ENCODE measurements around the gene NUDT1. TPM values are rescaled to one million over a fixed set of nuclear protein-coding genes. Genes with fewer than 3 reads are reported as not detected.

NUDT1 gene
- total RNA-seq, 1 experiment from 2014 or later, result 47.4 TPM

DNA sequence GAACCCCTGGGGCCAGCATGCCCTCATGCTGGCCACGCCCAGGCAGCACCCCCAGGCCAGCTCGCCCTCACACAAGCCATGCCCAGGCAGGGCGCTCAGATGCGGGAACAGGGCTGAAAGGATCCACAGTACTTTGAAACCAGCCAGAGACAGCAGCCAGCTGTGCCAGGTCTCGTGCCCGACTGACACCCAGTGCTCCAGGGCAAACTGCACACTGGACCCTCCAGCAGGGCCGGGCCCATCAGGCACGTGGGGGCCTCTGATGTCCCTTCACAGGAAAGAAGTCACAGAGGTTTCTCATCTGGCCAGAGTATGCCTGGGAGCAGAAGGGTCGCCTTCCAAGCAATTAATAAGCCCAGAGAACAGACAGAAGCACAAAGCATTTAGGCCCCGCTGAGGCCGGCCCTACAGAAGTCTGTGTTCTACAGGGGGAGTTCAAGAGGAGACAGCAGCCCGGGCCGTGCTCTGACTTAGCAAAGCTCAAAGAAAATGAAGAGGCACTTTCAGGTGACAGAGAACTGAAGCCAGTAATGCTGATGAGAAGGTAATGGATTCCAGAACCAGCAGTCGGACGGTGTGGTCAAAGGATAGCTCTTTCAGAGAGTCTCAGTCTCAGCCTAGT is 30.7 kb upstream of the NUDT1 start:
- Histone ChIP-seq H3K9ac (ENCODE audit: low read length) (no peak overlapping the region), H3K9me3 (ENCODE audit: control insufficient read depth in 1 of 2, insufficient read depth in 1 of 2, low read depth in 1 of 2, low read length in 2 of 2) (no peaks in the 10 kb centered on the region), H2AFZ (ENCODE audit: low read depth, low read length, poor library complexity, severe bottlenecking) (no peak overlapping the region), H3K4me1 (ENCODE audit: control insufficient read depth in 1 of 2, insufficient read depth in 2 of 2, low read length in 2 of 2) (no peaks in the 10 kb centered on the region), H3K4me2 (ENCODE audit: low read length) (no peak overlapping the region), H3K9me2 (ENCODE audit: insufficient read depth) (no peaks in the 10 kb centered on the region), H4K20me1 (ENCODE audit: insufficient read depth) (no peaks in the 10 kb centered on the region), H3K4me3 (replicated peaks in 1 of 2; ENCODE audit: low read depth in 1 of 2, low read length in 2 of 2) (no peak overlapping the region), H3K36me3 (ENCODE audit: control insufficient read depth in 1 of 2, insufficient read depth in 2 of 2, low read length in 2 of 2) (peaks cover 9 to 34% of the 10 kb centered on the region in 2 experiments), H3K27ac (ENCODE audit: low read depth, low read length) (no peak overlapping the region), H3K79me2 (ENCODE audit: insufficient read depth, low read length) (0 out of 2 replicates have a peak, but pooled peaks cover 4% of the 10 kb centered on the region), H3K27me3 (ENCODE audit: insufficient read depth, low read length) (no peaks in the 10 kb centered on the region)
- intact Hi-C loops (cut with micrococcal nuclease), result no loop called here
- TF ChIP-seq FOSL1 (IDR thresholded peaks at IDR 0.05; ENCODE audit: low read depth) (no peak), EZH2 (IDR thresholded peaks at IDR 0.05) (no peak), SIN3A (IDR thresholded peaks at IDR 0.05; ENCODE audit: low read depth) (no peak), ZNF274 (IDR thresholded peaks at IDR 0.05; ENCODE audit: low read depth, low read length) (no peak), POLR2A (IDR thresholded peaks at IDR 0.05; ENCODE audit: borderline replicate concordance, extremely low read depth, insufficient read depth, insufficient read length) (no peak), SRF (IDR thresholded peaks at IDR 0.05; ENCODE audit: low read depth) (no peak), ZFX (IDR thresholded peaks at IDR 0.05) (no peak)
- DNase-seq (ENCODE audit: low read depth, low spot score), result no peak
- BruUV-seq (replicated peaks), result no TSS peak
- CTCF ChIA-PET, result interaction anchor here (0.5 kb wide), 1 partner anchor 547 kb away, joined by 4 read pairs; no protein-coding TSS in a partner anchor
- POLR2A ChIA-PET, result no interaction called here
- RAD21 ChIA-PET (ENCODE audit: low non-redundant PET in 1 of 2, low total read pairs in 2 of 2, uncharacterized antibody in 2 of 2, unreplicated experiment in 2 of 2), result no interaction called here
- no peak for ATAC-seq

DNA sequence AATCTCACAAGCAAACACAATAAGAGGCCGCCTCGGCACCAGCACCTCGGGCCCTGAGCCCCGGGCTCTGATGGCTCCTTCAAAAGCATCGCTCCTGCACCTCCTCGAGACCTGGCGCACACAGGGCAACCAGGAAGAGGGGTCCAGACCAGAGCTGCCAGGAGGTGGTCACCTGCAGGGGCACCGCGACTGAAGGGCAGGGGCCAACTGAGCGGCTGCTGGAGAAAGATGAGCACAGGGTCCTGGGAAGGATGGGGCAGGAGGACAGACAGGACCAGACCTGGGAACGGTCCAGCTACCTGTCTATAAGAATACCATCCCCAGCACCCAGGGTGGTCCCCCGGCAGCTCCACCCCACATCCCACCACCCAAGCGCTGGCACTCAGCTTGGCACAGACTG is 30.1 kb upstream of the NUDT1 start:
- CTCF ChIA-PET, result no interaction called here
- Histone ChIP-seq H3K9ac (ENCODE audit: low read length) (no peak overlapping the region), H3K27ac (ENCODE audit: low read depth, low read length) (no peak overlapping the region), H3K4me2 (ENCODE audit: low read length) (no peak overlapping the region), H3K27me3 (ENCODE audit: insufficient read depth, low read length) (no peaks in the 10 kb centered on the region), H3K9me2 (ENCODE audit: insufficient read depth) (no peaks in the 10 kb centered on the region), H2AFZ (ENCODE audit: low read depth, low read length, poor library complexity, severe bottlenecking) (no peak overlapping the region), H3K36me3 (ENCODE audit: control insufficient read depth in 1 of 2, insufficient read depth in 2 of 2, low read length in 2 of 2) (peaks cover 9 to 34% of the 10 kb centered on the region in 2 experiments), H3K79me2 (ENCODE audit: insufficient read depth, low read length) (0 out of 2 replicates have a peak, but pooled peaks cover 4% of the 10 kb centered on the region), H4K20me1 (ENCODE audit: insufficient read depth) (no peaks in the 10 kb centered on the region), H3K4me1 (ENCODE audit: control insufficient read depth in 1 of 2, insufficient read depth in 2 of 2, low read length in 2 of 2) (no peaks in the 10 kb centered on the region), H3K4me3 (replicated peaks in 1 of 2; ENCODE audit: low read depth in 1 of 2, low read length in 2 of 2) (no peak overlapping the region), H3K9me3 (ENCODE audit: control insufficient read depth in 1 of 2, insufficient read depth in 1 of 2, low read depth in 1 of 2, low read length in 2 of 2) (no peaks in the 10 kb centered on the region)
- ATAC-seq (no peak), DNase-seq (ENCODE audit: low read depth, low spot score) (no peak)
- RAD21 ChIA-PET (ENCODE audit: low non-redundant PET in 1 of 2, low total read pairs in 2 of 2, uncharacterized antibody in 2 of 2, unreplicated experiment in 2 of 2), result no interaction called here
- BruUV-seq (replicated peaks), result no TSS peak
- intact Hi-C loops (cut with micrococcal nuclease), result no loop called here
- POLR2A ChIA-PET, result no interaction called here
- TF ChIP-seq FOSL1 (IDR thresholded peaks at IDR 0.05; ENCODE audit: low read depth) (no peak), POLR2A (IDR thresholded peaks at IDR 0.05; ENCODE audit: borderline replicate concordance, extremely low read depth, insufficient read depth, insufficient read length) (no peak), YY1 (IDR thresholded peaks at IDR 0.05; ENCODE audit: extremely low read depth, insufficient replicate concordance, low read depth, low read length) (no peak), ZFX (IDR thresholded peaks at IDR 0.05) (no peak), TCF7L2 (IDR thresholded peaks at IDR 0.05; ENCODE audit: borderline replicate concordance, extremely low read depth, insufficient read depth, insufficient read length) (no peak), EZH2 (IDR thresholded peaks at IDR 0.05) (no peak), EZH2phosphoT487 (IDR thresholded peaks at IDR 0.05; ENCODE audit: borderline replicate concordance) (no peak), EGR1 (IDR thresholded peaks at IDR 0.05; ENCODE audit: low read depth) (no peak), CBX3 (IDR thresholded peaks at IDR 0.05; ENCODE audit: low read depth) (no peak), SRF (IDR thresholded peaks at IDR 0.05; ENCODE audit: low read depth) (no peak), SP1 (IDR thresholded peaks at IDR 0.05; ENCODE audit: low read depth) (no peak)
- TF ChIP-seq, protein P1, sequence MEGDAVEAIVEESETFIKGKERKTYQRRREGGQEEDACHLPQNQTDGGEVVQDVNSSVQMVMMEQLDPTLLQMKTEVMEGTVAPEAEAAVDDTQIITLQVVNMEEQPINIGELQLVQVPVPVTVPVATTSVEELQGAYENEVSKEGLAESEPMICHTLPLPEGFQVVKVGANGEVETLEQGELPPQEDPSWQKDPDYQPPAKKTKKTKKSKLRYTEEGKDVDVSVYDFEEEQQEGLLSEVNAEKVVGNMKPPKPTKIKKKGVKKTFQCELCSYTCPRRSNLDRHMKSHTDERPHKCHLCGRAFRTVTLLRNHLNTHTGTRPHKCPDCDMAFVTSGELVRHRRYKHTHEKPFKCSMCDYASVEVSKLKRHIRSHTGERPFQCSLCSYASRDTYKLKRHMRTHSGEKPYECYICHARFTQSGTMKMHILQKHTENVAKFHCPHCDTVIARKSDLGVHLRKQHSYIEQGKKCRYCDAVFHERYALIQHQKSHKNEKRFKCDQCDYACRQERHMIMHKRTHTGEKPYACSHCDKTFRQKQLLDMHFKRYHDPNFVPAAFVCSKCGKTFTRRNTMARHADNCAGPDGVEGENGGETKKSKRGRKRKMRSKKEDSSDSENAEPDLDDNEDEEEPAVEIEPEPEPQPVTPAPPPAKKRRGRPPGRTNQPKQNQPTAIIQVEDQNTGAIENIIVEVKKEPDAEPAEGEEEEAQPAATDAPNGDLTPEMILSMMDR (IDR thresholded peaks at IDR 0.05 in 2 of 3, conservative IDR thresholded peaks at IDR 0.05 in 1 of 3; ENCODE audit: borderline replicate concordance in 1 of 3, insufficient read depth in 1 of 3, low read depth in 2 of 3, low read length in 2 of 3), result no peak
- TF ChIP-seq, protein P2, sequence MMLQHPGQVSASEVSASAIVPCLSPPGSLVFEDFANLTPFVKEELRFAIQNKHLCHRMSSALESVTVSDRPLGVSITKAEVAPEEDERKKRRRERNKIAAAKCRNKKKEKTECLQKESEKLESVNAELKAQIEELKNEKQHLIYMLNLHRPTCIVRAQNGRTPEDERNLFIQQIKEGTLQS (IDR thresholded peaks at IDR 0.05), result no peak
- TF ChIP-seq, protein P3, sequence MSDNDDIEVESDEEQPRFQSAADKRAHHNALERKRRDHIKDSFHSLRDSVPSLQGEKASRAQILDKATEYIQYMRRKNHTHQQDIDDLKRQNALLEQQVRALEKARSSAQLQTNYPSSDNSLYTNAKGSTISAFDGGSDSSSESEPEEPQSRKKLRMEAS (IDR thresholded peaks at IDR 0.05), result no peak
